A549 treated with AZD2906 at 1 μM for 4 hours (cell line): ENCODE results near the gene DBF4. TPM values are rescaled to one million over a fixed set of nuclear protein-coding genes. Genes with fewer than 3 reads are reported as not detected.

ENCODE experiments used
- total RNA-seq: library from RNA; stranded (reverse); fragments of 200-300 nt; extraction: Qiagen RNA extraction; gene quantifications from 5 replicates; pipeline ENCODE4 v1.2.3, GENCODE V29; 2022

DBF4 gene, protein sequence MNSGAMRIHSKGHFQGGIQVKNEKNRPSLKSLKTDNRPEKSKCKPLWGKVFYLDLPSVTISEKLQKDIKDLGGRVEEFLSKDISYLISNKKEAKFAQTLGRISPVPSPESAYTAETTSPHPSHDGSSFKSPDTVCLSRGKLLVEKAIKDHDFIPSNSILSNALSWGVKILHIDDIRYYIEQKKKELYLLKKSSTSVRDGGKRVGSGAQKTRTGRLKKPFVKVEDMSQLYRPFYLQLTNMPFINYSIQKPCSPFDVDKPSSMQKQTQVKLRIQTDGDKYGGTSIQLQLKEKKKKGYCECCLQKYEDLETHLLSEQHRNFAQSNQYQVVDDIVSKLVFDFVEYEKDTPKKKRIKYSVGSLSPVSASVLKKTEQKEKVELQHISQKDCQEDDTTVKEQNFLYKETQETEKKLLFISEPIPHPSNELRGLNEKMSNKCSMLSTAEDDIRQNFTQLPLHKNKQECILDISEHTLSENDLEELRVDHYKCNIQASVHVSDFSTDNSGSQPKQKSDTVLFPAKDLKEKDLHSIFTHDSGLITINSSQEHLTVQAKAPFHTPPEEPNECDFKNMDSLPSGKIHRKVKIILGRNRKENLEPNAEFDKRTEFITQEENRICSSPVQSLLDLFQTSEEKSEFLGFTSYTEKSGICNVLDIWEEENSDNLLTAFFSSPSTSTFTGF
- 24.8 to 31.2 TPM (median 26.3 TPM) in 5 replicates for total RNA-seq

GRCh38 chr7:87876040-87876868 lies at the start of gene DBF4, which contains the start of gene SLC25A40:
TSS of gene DBF4 (plus strand) at chr7:87876493. CDS start at chr7:87876733, 240 bp downstream.
TSS of gene SLC25A40 (minus strand) at chr7:87876360. CDS start at chr7:87858727, 17,633 bp downstream.

DNA sequence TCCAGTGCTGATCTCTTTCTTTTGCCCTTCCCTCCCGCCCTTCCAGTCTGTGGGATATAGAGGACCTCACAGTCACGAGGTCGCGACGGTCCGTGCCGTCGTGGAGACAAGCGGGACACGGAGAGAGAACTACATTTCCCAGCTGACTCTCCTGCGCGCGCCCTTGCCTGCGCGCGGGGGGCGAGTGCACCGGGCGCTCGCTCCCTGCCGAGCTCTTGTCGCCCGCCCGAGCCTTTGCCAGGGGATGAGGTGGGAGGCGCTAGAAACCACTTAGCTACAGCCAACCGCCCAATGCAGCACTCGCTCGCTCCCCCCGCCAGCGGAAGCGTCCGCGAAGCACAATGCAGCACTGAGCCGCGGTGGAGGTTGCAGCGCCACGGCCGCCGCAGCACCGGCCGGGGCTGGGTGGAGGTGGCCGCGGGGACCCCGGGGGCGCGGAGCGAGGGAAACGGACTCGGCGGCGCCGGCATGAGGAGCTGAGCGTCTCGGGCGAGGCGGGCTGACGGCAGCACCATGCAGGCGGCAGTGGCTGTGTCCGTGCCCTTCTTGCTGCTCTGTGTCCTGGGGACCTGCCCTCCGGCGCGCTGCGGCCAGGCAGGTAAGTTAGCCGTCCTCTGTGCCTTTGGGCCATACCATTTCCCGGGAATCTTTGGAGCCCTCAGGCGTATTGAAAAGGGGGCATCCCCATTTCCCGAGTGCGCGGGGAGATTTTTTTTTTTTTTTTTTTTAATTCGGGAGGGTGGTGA lies 57.8 kb downstream of the DBF4 start, which contains the start of gene ADAM22:
TSS of gene ADAM22 (plus strand) at position 299 of the 746 bp plus-strand sequence. CDS start at position 514, 215 bp downstream.

Other genes starting within 250 kb of the DBF4 start
- gene RUNDC3B, start 248.1 kb upstream of the DBF4 start, total RNA-seq, result 0.03 TPM in 1 of 5 replicates, not detected in the others
- gene SLC25A40, start 133 bp upstream of the DBF4 start, total RNA-seq, result 5.1 to 8.6 TPM (median 8.5 TPM) in 5 replicates
- gene ADAM22, start 57.8 kb downstream of the DBF4 start, total RNA-seq, result 0.18 to 0.27 TPM (median 0.24 TPM) in 5 replicates